Posterior cingulate gyrus (tissue), 11 donors: ENCODE results near the gene STRC.
"Not testable (repeated sequence)": the region's sequence is repeated elsewhere in the genome, so short reads cannot be mapped to it uniquely, and the experiment has no call there.

Source experiments
- DNase-seq, 10 donors: peaks; one replicate each; pipeline versions ENCODE4 v3.0.0 to v3.0.0-alpha.2; 2020 to 2021; ENCODE audit warnings: mixed read lengths in 3 of 10
- intact Hi-C: fragments of 100-400 bp; cut with DNase I; formaldehyde crosslinking; loops from one replicate; pipeline ENCODE4 v1.15.1; 2023

The STRC gene

DNA sequence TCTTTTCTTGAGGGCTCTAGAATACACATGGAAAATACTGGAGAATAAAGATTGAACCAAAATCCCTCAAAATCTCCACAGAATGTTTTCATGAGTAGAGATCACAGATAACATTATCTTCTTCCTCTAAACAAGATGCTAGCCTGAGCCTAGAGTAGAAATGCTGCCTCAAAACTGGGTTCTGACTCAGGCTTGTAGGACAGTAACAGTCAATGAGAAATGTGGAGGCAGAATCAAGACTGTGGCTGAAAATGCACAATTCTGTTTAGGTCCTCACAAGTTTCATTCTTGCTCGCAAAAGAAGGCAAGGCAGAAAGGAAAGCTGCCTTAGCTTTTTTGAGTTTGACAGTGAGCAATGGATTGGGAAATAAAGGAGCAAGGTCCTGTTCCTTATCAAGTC is 44.0 kb downstream of the STRC start:
- intact Hi-C loops, DNase-seq: not testable (repeated sequence)

DNA sequence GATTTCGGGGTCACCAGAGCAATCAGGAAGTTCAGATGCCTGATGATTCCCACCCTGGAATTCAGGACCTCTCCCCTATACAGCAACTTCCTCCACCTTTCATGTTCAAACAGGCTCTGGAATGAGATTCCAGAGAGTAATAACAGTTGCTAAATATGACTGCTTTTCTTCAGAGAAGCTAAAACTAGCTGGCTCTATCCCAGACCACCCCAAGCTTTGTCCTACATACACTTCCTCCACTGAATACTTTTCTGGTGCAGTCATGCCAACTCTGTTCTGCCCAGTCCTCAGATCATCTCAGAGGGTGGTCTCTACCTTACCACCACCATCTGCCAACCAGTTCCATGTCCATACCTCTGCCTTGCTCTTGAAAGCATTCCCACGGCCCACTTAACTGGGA is 52.0 kb downstream of the STRC start:
- intact Hi-C loops, DNase-seq: not testable (repeated sequence)

DNA sequence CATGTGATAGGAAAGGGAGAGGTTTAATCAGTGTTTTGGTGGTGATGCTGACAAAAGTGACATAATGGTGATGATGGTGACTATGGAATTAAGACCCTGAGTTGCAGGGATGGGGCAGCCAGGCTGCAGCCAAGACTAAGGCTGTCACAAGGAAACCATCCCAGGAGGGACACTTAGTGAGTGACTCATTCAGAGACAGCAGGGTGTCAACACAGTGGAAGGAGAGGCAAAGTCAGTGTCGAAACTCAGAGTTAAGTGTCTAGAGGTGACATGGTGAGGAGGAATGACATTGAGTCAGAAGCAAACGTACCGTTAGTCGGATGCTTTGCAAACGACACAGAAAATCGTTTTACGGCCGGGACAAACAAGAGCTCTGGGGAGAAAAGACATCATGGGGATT is 54.8 kb downstream of the STRC start:
- DNase-seq, intact Hi-C loops: not testable (repeated sequence)

DNA sequence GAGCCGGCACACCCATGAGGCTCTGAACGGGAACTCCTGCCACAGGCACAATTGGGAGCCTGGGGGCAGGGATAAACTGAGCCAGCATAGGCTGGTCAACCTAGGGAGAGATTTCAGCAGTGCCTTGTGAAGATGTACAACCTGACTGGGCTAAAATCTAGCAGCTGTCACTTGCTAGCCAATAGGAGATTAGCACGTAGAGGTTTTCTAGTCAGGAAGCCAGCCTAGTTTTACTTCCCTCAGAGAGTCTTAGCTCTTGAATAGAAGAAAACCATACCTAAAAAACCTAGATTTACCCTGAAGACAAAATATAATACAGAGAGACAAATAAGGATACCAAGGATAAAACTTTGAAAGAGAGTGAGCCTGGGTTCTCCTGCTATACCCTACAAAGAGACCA is 55.8 kb downstream of the STRC start:
- DNase-seq, intact Hi-C loops: not testable (repeated sequence)

DNA sequence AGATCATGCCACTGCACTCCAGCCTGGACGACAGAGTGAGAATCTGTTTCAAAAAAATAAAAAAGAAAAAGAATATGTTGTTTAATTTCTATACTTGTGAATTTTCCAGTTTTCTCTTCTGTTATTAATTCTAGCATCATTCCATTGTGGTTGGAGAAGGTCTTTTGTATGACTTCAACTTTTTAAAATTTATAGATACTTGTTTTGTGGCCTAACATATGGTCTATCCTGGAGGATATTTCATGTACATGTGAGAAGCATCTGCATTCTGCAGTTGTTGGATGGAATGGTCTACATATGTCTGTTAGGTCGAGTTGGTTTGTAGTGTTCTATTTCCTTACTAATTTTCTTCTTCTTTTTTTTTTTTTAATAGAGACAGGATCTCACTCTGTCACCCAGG is 65.6 kb downstream of the STRC start:
- intact Hi-C loops = no loop called here
- DNase-seq = no peak

DNA sequence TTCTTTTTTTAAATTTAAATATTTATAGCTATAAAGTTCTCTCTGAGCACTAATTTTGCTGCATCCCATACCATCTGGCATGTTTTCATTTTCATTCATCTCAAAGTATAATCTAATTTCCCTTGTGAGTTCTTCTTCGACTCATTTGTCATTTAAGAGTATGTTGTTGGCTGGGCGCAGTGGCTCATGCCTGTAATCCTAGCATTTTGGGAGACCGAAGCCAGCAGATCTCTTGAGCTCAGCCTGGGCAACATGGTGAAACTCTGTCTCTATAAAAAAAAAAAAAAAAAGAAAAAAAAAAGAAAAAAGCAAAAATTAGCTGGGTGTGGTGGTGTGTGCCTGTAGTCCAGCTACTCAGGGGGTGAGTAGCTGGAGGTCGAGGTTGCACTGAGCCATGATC is 66.3 kb downstream of the STRC start:
- no peak for DNase-seq
- intact Hi-C loops = no loop called here

DNA sequence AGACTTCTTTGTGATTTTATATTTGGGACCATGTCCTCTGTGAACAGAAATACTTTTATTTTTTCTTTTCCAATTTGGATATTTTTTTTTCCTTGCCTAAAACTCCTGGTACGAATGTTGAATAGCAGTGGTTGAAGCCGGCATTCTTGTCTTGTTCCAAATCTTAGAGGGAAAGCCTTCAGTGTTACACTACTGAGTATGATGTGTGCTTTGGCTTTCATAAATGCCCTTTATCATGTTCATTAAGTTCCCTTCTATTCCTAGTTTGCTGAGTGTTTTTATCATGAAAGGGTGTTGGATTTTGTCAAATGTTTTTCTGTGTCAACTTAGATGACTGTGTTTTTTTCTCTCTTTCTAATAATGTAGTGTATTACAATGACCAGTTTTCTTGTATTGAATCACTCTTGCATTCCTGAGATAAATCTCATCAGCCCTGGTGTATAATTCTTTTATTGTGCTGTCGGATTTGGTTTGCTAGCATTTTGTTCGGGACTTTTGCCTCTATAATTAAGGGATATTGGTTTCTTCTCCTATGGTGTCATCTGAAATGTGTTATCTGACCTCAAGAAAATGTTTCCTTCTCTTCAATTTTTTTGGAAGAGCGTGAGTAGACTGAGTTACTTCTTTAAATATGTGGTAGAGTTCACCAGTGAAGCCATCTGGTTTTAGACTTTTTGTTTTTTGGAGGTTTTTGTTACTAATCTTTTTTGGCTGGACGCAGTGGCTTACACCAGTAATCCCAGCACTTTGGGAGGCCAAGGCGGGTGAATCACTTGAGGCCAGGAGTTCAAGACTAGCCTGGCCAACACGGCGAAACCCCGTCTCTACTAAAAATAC is 67.9 kb downstream of the STRC start:
- intact Hi-C loops = no loop called here
- no peak for DNase-seq
